Testis (tissue), 2 donors: ENCODE measurements around the gene ZXDC.

Source experiments
- POLR2A ChIP-seq: fragments of 450-650 bp; IDR thresholded peaks from one replicate; pipeline ENCODE4 v1.6.1; 2017; ENCODE audit warnings: antibody characterized with exemption, mild to moderate bottlenecking, moderate library complexity
- TF ChIP-seq, protein P1 (sequence below), 3 experiments: fragments of 450-650 bp in 2 of 3; fragments of 200-600 bp in 1 of 3; sonication (generic) in 1 of 3; IDR thresholded peaks; one replicate each; pipeline ENCODE4 v1.5.1; 2016 to 2019; ENCODE audit warnings: antibody characterized with exemption in 3 of 3, mild to moderate bottlenecking in 2 of 3, moderate library complexity in 1 of 3

GRCh38 chr3:126487151-126487771, 11.6 kb upstream of the ZXDC start:
- TF ChIP-seq, protein P1, sequence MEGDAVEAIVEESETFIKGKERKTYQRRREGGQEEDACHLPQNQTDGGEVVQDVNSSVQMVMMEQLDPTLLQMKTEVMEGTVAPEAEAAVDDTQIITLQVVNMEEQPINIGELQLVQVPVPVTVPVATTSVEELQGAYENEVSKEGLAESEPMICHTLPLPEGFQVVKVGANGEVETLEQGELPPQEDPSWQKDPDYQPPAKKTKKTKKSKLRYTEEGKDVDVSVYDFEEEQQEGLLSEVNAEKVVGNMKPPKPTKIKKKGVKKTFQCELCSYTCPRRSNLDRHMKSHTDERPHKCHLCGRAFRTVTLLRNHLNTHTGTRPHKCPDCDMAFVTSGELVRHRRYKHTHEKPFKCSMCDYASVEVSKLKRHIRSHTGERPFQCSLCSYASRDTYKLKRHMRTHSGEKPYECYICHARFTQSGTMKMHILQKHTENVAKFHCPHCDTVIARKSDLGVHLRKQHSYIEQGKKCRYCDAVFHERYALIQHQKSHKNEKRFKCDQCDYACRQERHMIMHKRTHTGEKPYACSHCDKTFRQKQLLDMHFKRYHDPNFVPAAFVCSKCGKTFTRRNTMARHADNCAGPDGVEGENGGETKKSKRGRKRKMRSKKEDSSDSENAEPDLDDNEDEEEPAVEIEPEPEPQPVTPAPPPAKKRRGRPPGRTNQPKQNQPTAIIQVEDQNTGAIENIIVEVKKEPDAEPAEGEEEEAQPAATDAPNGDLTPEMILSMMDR (IDR thresholded peaks at IDR 0.05), result peak in 2 of 3 experiments; percentile 13 to 34
- TF ChIP-seq POLR2A, result no peak
